ENCODE results near the gene GPR137B.

GPR137B gene

DNA sequence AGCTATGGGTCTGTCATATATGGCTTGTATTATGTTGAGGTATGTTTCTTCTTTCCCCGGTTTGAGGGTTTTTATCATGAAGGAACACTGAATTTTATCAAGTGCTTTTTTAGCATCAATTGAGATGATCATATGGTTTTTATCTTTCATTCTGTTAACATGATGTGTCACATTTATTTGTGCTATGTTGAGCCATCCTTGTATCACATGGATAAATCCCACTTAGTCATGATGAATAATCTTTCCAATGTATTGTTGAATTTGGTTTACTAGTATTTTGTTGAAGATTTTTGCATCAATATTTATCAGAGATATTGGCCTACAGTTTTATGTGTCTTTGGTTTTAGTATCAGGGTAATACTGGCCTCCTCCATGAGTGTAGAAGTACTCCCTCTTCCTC, 61.7 kb downstream of the GPR137B start:
- H3K4me3 ChIP-seq (ENCODE audit: low read length), result no peak overlapping the region
- TF ChIP-seq, protein P1, sequence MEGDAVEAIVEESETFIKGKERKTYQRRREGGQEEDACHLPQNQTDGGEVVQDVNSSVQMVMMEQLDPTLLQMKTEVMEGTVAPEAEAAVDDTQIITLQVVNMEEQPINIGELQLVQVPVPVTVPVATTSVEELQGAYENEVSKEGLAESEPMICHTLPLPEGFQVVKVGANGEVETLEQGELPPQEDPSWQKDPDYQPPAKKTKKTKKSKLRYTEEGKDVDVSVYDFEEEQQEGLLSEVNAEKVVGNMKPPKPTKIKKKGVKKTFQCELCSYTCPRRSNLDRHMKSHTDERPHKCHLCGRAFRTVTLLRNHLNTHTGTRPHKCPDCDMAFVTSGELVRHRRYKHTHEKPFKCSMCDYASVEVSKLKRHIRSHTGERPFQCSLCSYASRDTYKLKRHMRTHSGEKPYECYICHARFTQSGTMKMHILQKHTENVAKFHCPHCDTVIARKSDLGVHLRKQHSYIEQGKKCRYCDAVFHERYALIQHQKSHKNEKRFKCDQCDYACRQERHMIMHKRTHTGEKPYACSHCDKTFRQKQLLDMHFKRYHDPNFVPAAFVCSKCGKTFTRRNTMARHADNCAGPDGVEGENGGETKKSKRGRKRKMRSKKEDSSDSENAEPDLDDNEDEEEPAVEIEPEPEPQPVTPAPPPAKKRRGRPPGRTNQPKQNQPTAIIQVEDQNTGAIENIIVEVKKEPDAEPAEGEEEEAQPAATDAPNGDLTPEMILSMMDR (conservative IDR thresholded peaks at IDR 0.05; ENCODE audit: low read depth, low read length), result no peak
- DNase-seq (ENCODE audit: low read depth), result no peak

GRCh38 chr1:236204656-236205055, 62.3 kb downstream of the GPR137B start:
- TF ChIP-seq, protein P1 (conservative IDR thresholded peaks at IDR 0.05; ENCODE audit: low read depth, low read length), result no peak
- no peak overlapping the region for H3K4me3 ChIP-seq (ENCODE audit: low read length)
- no peak for DNase-seq (ENCODE audit: low read depth)

GRCh38 chr1:236206548-236206947, 64.2 kb downstream of the GPR137B start:
- no peak for DNase-seq (ENCODE audit: low read depth)
- H3K4me3 ChIP-seq (ENCODE audit: low read length), result no peak overlapping the region
- TF ChIP-seq, protein P1 (conservative IDR thresholded peaks at IDR 0.05; ENCODE audit: low read depth, low read length), result no peak

GRCh38 chr1:236207121-236207520, 64.8 kb downstream of the GPR137B start:
- TF ChIP-seq, protein P1 (conservative IDR thresholded peaks at IDR 0.05; ENCODE audit: low read depth, low read length), result no peak
- H3K4me3 ChIP-seq (ENCODE audit: low read length), result no peak overlapping the region
- DNase-seq (ENCODE audit: low read depth), result no peak

DNA sequence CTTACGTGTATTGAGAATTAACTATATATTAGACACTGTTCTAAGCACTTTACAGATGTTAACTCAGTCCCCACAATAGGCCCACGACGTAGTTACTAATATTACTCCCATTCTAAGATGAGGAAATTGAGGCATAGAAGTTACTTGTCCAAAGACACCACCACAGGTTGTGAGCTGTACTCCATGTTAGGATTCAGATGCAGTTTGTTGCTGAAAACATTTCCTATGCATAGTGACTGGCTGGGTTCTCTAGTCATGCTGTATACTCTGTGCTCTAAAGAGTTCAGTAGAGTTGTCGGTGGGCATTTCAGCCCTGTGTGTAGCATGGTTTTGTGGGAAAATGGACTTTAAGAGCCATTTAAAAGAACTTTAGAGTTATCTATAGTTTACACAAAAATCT, 65.2 kb downstream of the GPR137B start:
- no peak overlapping the region for H3K4me3 ChIP-seq (ENCODE audit: low read length)
- no peak for DNase-seq (ENCODE audit: low read depth)
- TF ChIP-seq, protein P1 (conservative IDR thresholded peaks at IDR 0.05; ENCODE audit: low read depth, low read length), result no peak

GRCh38 chr1:236209185-236209584, 66.8 kb downstream of the GPR137B start:
- DNase-seq (ENCODE audit: low read depth), result no peak
- no peak overlapping the region for H3K4me3 ChIP-seq (ENCODE audit: low read length)
- TF ChIP-seq, protein P1 (conservative IDR thresholded peaks at IDR 0.05; ENCODE audit: low read depth, low read length), result no peak

GRCh38 chr1:236209713-236210112, 67.4 kb downstream of the GPR137B start:
- H3K4me3 ChIP-seq (ENCODE audit: low read length), result no peak overlapping the region
- TF ChIP-seq, protein P1 (conservative IDR thresholded peaks at IDR 0.05; ENCODE audit: low read depth, low read length), result no peak
- no peak for DNase-seq (ENCODE audit: low read depth)

Measured in retinal pigment epithelial cell (primary cell).